ENCODE data around the gene ACTL8. TPM values are rescaled to one million over a fixed set of nuclear protein-coding genes. Genes with fewer than 3 reads are reported as not detected.

Gene ACTL8
- total RNA-seq, 4 donors from 2014 or later = not detected

DNA sequence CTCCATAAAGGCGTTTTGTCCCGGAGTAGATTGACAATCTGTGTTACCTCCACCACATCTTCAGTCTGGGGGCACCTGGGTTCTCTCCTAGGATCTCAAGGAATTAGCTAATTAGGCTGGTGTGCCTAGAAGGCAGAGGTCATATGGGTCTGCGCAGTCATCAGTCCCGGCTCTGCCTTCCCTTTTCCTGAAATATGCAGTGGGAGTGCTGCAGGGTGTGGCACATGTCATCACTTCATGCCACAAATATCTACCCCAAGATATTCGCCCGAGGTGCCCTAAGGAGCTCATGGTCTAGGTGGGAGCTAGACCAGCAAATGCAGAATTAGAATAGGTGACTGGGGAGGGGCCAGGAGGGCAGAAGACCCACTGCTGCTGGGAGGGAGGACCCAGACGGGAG, 42.9 kb downstream of the ACTL8 start:
- TF ChIP-seq, protein P1, sequence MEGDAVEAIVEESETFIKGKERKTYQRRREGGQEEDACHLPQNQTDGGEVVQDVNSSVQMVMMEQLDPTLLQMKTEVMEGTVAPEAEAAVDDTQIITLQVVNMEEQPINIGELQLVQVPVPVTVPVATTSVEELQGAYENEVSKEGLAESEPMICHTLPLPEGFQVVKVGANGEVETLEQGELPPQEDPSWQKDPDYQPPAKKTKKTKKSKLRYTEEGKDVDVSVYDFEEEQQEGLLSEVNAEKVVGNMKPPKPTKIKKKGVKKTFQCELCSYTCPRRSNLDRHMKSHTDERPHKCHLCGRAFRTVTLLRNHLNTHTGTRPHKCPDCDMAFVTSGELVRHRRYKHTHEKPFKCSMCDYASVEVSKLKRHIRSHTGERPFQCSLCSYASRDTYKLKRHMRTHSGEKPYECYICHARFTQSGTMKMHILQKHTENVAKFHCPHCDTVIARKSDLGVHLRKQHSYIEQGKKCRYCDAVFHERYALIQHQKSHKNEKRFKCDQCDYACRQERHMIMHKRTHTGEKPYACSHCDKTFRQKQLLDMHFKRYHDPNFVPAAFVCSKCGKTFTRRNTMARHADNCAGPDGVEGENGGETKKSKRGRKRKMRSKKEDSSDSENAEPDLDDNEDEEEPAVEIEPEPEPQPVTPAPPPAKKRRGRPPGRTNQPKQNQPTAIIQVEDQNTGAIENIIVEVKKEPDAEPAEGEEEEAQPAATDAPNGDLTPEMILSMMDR (IDR thresholded peaks at IDR 0.05) = no peak
- TF ChIP-seq EP300 (IDR thresholded peaks at IDR 0.05) (no peak), POLR2A (IDR thresholded peaks at IDR 0.05) (no peak)
- Histone ChIP-seq H3K27ac (no peak overlapping the region), H3K9me3 (no peaks in the 10 kb centered on the region), H3K4me1 (no peaks in the 10 kb centered on the region), H3K4me3 (no peak overlapping the region), H3K27me3 (peaks cover 0 to 19% of the 10 kb centered on the region in 2 donors), H3K36me3 (no peaks in the 10 kb centered on the region)
- no peak for DNase-seq (ENCODE audit: low spot score in 2 of 2)
- 71 to 80% methylated on average over 7 of the region's 7 CpGs for WGBS, 2 donors

DNA sequence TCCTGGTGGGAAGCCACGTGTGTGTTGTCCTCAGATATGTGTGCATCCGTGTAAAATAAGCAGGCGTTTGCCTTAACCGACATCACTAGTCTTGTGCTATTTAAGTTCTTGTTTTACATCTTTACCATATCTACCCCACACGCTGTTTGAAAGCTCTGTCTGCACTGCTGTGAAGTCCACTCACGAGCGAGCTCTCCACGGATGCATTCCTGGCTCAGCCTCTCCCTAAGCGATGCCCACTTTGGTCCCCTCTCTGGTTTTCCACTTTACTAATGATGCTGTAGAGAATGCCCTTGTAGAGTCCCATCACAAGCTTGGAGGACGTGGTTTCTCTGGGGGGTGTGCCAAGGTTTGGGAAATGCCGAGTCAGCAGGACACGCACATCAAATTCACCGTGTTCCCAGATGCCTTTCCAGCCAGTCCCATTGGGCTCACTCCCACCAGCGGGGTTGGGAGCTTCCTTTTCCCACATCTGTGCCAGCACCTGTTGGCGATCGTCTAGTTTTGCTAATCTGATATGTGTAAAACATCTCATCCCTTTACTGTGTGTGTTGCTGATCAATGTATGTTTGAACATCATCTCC, 43.8 kb downstream of the ACTL8 start:
- no peak overlapping the region for H3K27ac ChIP-seq
- no peak overlapping the region for H3K4me3 ChIP-seq
- DNase-seq (ENCODE audit: low spot score in 2 of 2) = no peak
- no peaks in the 10 kb centered on the region for H3K9me3 ChIP-seq
- WGBS, 2 donors = 78 to 80% methylated on average over 16 of the region's 16 CpGs
- no peaks in the 10 kb centered on the region for H3K4me1 ChIP-seq
- H3K27me3 ChIP-seq = peaks cover 0 to 13% of the 10 kb centered on the region in 2 donors
- TF ChIP-seq, protein P1 (IDR thresholded peaks at IDR 0.05) = no peak
- no peak for TF ChIP-seq POLR2A (IDR thresholded peaks at IDR 0.05)
- no peak for TF ChIP-seq EP300 (IDR thresholded peaks at IDR 0.05)
- no peaks in the 10 kb centered on the region for H3K36me3 ChIP-seq

DNA sequence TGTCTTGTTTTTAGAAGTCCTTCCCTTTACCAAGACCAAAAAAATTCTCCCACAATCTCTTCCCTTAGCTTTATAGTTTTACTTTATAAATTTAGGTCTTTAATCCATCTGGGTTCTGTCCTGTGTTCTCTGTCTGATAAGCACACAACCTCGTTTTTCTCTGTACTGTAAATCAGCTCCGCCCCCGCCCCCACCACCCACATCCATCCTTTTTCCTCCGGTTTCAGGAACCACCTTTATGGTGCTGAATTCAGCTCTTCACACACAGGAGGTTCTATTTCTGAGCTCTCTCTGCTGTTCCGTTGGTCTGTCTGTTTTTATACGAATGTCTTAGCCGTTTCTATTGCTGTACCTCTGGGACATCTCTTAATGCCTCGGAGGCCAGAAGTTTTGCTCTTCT, 44.5 kb downstream of the ACTL8 start:
- no peak for DNase-seq (ENCODE audit: low spot score in 2 of 2)
- Histone ChIP-seq H3K27ac (no peak overlapping the region), H3K36me3 (no peaks in the 10 kb centered on the region), H3K4me1 (no peaks in the 10 kb centered on the region), H3K27me3 (peaks cover 0 to 9% of the 10 kb centered on the region in 2 donors), H3K9me3 (no peaks in the 10 kb centered on the region), H3K4me3 (no peak overlapping the region)
- TF ChIP-seq EP300 (IDR thresholded peaks at IDR 0.05) (no peak), POLR2A (IDR thresholded peaks at IDR 0.05) (no peak)
- TF ChIP-seq, protein P1 (IDR thresholded peaks at IDR 0.05) = no peak
- 41 to 44% methylated on average over 8 of the region's 8 CpGs for WGBS, 2 donors

DNA sequence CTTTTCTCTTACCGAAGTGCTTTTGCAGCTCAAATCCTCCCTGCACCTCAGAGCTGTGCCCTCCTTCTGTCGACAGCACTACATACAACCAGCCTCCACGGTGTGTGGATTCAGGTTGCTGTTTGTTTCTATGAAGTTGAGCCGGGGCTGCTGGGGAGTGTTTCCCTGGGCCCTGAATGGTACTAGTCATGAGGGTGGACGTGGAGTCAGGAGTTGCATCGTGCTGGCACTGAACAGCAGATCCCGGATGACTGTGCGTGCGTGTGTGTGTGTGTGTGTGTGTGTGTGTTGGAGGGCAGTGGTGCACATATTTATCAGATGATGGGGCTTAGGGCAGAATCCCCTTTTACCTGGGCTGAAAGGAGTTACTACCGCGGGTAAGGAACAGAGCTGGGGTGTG, 47.0 kb downstream of the ACTL8 start:
- WGBS, 2 donors = 64 to 65% methylated on average over 11 of the region's 11 CpGs
- H3K27ac ChIP-seq = no peak overlapping the region
- H3K9me3 ChIP-seq = no peaks in the 10 kb centered on the region
- H3K36me3 ChIP-seq = no peaks in the 10 kb centered on the region
- H3K4me3 ChIP-seq = no peak overlapping the region
- no peaks in the 10 kb centered on the region for H3K4me1 ChIP-seq
- TF ChIP-seq, protein P1 (IDR thresholded peaks at IDR 0.05) = no peak
- TF ChIP-seq POLR2A (IDR thresholded peaks at IDR 0.05) (no peak), EP300 (IDR thresholded peaks at IDR 0.05) (no peak)
- H3K27me3 ChIP-seq = no peaks in the 10 kb centered on the region
- no peak for DNase-seq (ENCODE audit: low spot score in 2 of 2)

DNA sequence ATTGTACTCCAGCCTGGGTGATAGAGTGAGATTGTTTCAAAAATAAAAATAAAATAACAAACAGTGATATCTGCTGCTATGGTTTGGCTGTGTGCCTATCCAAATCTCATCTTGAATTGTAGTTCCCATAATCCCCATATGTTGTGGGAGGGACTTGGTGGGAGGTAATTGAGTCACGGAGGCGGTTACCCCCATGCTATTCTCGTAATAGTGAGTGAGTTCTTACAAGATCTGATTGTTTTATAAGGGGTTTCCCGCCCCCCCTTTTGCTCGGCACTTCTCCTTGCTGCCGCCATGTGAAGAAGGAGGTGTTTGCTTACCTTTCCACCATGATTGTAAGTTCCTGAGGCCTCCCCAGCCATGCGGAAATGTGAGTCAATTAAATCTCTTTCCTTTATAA, 47.8 kb downstream of the ACTL8 start:
- no peak overlapping the region for H3K4me3 ChIP-seq
- no peaks in the 10 kb centered on the region for H3K9me3 ChIP-seq
- TF ChIP-seq EP300 (IDR thresholded peaks at IDR 0.05) (no peak), POLR2A (IDR thresholded peaks at IDR 0.05) (no peak)
- TF ChIP-seq, protein P1 (IDR thresholded peaks at IDR 0.05) = no peak
- H3K4me1 ChIP-seq = no peaks in the 10 kb centered on the region
- H3K27ac ChIP-seq = no peak overlapping the region
- no peak for DNase-seq (ENCODE audit: low spot score in 2 of 2)
- no peaks in the 10 kb centered on the region for H3K36me3 ChIP-seq
- 60 to 63% methylated on average over 7 of the region's 7 CpGs for WGBS, 2 donors
- H3K27me3 ChIP-seq = no peaks in the 10 kb centered on the region

Data from tibial nerve (tissue), 4 donors.